CD4-positive, alpha-beta T cell treated with Interferon alpha-2 for 1 hour (primary cell): ENCODE measurements around the gene MGLL.
A peak's percentile ranks its signal among the peaks of the same experiment; 100 is the strongest.
"Not testable (repeated sequence)": the region's sequence is repeated elsewhere in the genome, so short reads cannot be mapped to it uniquely, and the experiment has no call there.

Experiments
- DNase-seq, 2 donors: peaks; one replicate each; pipeline ENCODE4 v3.0.0-alpha.2; 2020 to 2022

MGLL gene

GRCh38 chr3:127684871-127685707, 137.2 kb downstream of the MGLL start:
- no peak for DNase-seq

GRCh38 chr3:127682561-127682960, 139.8 kb downstream of the MGLL start:
- no peak for DNase-seq

GRCh38 chr3:127682175-127682554, 140.2 kb downstream of the MGLL start:
- DNase-seq = not testable (repeated sequence)

GRCh38 chr3:127680798-127681221, 141.5 kb downstream of the MGLL start:
- DNase-seq = no peak

GRCh38 chr3:127680146-127680661, 142.1 kb downstream of the MGLL start:
- DNase-seq = no peak

- no peak for DNase-seq
Measured at GRCh38 chr3:127679534-127680145, 142.7 kb downstream of the MGLL start.

- no peak for DNase-seq
Measured at GRCh38 chr3:127678611-127679533, 143.4 kb downstream of the MGLL start.

- no peak for DNase-seq
Measured at GRCh38 chr3:127678315-127678599, 144.1 kb downstream of the MGLL start.

- no peak for DNase-seq
Measured at GRCh38 chr3:127677541-127678314, 144.6 kb downstream of the MGLL start.

- DNase-seq = no peak
Measured at GRCh38 chr3:127676921-127677351, 145.4 kb downstream of the MGLL start.

GRCh38 chr3:127676456-127676855, 145.9 kb downstream of the MGLL start:
- DNase-seq = no peak

- DNase-seq = no peak
Measured at GRCh38 chr3:127675651-127676391, 146.5 kb downstream of the MGLL start.

- DNase-seq = no peak
Measured at GRCh38 chr3:127674790-127675189, 147.5 kb downstream of the MGLL start.

- DNase-seq = no peak
Measured at GRCh38 chr3:127674101-127674721, 148.1 kb downstream of the MGLL start.

GRCh38 chr3:127673191-127674100, 148.9 kb downstream of the MGLL start:
- peak; percentile 36 to 62 for DNase-seq

GRCh38 chr3:127672429-127673190, 149.7 kb downstream of the MGLL start, which contains the start of gene ABTB1:
ABTB1 (plus strand) TSS chr3:127672952; CDS start chr3:127673026, 74 bp downstream.
- DNase-seq = peak; percentile 85 to 89

- peak; percentile 27 to 33 for DNase-seq
Measured at GRCh38 chr3:127671523-127672428, 150.5 kb downstream of the MGLL start.
